H1 (cell line): Measurements from ENCODE around the gene KRTAP9-1.

ENCODE experiments used
- CTCF ChIP-seq, 3 experiments: IDR thresholded peaks; 1 replicate in 2 of 3; 2 replicates in 1 of 3; pipeline versions ENCODE4 v1.5.1 to v1.6.1; 2011; ENCODE audit warnings: low read length in 3 of 3, mild to moderate bottlenecking in 3 of 3, inconsistent platforms in 2 of 3, low read depth in 1 of 3, moderate library complexity in 1 of 3; ENCODE audit not compliant: insufficient read depth in 1 of 3; ENCODE audit errors: control extremely low read depth in 1 of 3
- EGR1 ChIP-seq: IDR thresholded peaks from 2 replicates; pipeline ENCODE4 v1.6.1; 2011; ENCODE audit warnings: low read depth, low read length, borderline replicate concordance
- USF2 ChIP-seq: IDR thresholded peaks from 2 replicates; pipeline ENCODE4 v1.6.1; 2011; ENCODE audit warnings: low read length, improper control_type of control experiment

GRCh38 chr17:41141361-41141760, 48.3 kb upstream of the KRTAP9-1 start:
- no peak for TF ChIP-seq USF2
- no peak for TF ChIP-seq CTCF (IDR thresholded peaks at IDR 0.05; ENCODE audit: control extremely low read depth in 1 of 3, insufficient read depth in 1 of 3, low read depth in 1 of 3, low read length in 3 of 3)
- no peak for TF ChIP-seq EGR1
